ENCODE results near the gene CELSR1.

CELSR1 gene

DNA sequence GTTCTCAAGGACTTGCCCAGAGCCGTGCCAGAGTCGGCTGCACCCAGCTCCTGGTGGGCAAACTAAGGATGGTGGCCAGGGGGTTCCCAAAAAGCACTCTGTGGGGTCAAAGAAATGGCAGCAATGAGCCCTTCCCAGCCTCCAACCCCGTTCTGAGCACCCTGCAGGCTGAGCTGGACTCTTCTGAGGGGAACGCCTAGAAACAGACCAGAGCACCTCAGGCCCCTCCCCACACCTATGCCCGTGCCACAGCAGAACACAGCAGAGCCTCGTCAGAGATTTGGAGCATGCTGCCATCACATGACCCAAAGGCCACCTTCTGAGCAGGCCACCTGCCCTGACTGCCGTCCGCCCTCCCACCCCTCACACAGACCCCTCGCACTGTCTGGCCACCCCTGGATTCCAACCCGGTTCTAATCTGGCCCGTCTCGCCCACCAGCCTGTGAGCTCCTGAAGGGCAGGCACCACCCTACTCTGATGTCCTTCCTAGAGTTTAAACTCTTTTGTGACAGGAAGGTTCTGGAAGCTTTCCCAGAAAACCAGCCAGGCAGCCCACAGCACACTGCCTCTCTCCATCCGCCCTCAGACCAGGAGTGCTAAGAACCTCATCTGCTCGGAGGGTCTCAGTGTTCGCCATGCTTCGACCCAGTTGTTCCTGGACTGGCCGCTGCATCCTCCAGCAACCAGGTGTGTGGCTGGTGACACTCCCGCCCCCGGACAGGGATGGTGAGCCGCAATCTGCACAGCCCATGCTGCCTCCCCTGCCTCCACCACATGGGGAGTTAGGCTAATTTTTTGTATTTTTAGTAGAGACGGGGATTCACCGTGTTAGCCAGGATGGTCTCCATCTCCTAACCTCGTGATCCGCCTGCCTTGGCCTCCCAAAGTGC, 97.6 kb downstream of the CELSR1 start:
- DNase-seq = no peak

DNA sequence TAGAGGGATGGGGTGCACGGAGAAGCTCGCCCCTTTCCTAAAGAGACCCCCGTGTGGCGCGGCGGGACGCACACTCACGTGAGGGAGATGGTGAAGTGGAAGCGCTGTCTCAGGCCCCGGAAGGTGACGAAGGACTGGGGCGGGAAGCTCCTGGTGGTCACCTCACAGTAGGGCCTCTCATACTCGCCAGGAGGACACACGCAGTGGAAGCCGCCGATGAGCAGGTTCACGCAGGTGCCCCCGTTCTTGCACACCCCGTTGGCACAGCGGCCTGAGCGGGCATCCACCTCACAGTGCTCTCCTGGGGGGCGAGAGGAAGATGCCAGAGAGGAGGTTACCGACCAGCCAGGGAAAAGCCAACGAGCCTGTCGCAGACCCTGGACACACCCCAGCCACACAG, 98.3 kb downstream of the CELSR1 start:
- no peak for DNase-seq

DNA sequence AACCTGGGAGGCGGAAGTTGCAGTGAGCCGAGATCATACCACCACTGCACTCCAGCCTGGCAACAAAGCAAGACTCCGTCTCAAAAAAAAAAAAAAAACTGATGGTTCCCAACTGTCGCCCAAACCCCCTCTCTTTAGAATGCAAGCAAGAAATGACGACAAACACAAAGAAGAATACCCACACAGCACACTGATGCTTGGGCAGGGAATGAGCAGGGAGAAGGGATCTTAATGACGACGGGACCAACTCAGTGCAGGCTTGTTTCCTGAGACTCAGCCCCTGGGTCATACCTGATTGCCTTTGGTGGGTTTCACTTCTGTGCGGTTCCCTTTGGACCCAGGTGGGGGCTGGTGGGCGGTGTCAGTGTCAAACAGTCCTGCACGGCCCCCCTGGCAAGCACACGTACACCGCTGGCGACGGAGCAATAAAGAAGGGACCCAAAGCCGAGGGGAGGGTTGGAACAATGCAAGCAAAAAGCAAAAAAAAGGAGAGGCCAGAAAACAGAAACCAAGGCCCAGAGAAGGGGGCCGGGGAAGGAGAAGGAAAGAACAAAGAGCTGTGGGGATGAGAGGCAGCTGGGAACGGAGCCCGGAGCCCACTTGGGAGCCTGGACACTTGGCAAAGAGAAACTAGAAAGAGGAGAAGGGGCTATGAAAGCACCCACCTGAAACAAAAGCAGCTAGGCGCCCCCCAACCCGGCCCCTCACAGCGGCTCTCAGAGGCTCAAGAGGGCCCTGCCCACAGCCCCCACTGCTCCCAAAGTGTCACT, 99.6 kb downstream of the CELSR1 start:
- DNase-seq = no peak

DNA sequence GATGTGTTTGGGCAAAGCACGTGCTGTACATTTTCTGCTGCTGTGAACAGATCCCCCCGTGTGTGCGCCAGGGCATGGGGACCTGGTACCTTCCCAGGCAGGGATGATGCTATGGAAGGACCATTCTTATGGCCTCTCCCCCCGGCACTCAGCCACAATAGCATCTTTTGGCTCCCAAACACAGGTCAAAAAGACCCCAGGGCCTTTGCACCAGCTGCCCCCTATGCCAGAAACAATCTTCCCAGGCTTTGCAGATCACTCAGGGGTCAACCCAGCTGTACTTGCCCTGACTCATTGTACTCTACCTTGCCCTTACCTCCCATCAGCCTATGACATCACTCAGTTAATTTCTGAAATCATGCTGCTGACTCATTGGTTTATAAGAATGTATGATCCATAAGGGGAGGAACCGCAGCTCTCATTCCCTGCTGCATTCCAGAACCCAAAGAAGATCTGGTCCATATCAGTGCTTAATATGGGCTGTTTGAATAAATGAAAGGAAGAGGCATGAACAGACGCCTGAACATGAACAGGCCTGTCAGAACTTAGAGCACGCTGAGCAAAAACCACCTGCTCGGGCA, 100.7 kb downstream of the CELSR1 start:
- DNase-seq = no peak

DNA sequence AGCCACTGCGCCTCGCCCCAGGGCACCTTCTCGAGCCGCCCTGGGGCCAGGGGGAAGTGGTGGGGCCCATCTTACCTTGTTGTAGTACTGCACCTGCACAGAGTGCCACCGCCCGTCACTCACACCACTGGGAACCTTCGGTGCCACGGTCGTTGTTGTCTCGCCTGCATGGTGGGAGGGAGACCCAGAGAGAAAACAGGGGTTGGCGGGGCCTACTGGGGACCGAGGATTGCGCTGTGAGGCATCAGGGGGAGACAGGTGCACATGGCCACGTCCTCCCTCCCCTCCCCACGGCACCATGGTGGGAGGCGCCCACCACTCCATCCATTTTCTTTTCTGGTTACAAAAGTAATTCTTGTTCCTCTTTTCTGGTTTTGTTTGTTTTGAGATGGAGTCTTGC, 104.1 kb downstream of the CELSR1 start:
- no peak for DNase-seq

DNA sequence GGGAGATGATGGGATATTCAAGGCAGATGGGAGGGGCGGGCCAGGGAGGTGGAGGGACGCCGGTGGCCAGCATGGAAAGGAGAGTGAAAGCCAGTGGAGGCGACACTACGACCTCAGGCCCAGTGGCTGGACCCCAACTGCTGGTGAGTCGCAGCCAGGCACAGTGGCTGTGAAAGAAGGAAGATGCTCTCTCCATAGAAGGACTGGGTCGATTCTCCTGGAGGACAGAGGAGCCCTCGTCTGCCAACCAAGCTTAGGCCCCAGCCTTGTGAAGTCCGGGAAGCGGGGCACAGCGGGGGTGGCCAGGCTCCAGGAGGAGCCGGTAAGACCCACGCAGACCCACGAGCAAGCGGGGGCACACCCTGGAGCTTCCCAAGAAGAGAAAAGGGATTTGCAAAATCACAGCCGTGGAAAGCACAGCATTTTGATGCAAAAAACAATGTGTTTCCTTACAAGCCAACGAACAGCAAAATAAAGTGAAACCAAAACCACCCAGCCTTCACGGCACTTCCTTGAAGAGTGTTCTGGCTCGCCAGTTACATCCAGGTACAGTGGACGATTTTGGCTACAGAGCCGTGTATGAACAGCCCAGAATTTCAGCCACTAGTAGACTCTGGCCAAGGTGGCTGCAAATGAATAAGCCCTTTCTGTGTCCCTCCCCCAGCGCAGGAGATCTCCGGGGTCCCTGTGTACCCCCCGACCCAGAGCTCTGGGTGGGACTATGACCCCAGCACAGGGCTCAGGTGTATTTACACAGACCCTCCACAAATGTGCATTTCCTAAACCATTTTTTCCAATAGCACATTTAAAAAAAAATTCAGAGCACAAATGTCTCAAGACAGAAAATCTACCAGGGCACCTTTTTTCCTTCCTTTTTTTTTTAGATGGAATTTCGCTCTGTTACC, 105.0 kb downstream of the CELSR1 start:
- peak; percentile 32 for DNase-seq

DNA sequence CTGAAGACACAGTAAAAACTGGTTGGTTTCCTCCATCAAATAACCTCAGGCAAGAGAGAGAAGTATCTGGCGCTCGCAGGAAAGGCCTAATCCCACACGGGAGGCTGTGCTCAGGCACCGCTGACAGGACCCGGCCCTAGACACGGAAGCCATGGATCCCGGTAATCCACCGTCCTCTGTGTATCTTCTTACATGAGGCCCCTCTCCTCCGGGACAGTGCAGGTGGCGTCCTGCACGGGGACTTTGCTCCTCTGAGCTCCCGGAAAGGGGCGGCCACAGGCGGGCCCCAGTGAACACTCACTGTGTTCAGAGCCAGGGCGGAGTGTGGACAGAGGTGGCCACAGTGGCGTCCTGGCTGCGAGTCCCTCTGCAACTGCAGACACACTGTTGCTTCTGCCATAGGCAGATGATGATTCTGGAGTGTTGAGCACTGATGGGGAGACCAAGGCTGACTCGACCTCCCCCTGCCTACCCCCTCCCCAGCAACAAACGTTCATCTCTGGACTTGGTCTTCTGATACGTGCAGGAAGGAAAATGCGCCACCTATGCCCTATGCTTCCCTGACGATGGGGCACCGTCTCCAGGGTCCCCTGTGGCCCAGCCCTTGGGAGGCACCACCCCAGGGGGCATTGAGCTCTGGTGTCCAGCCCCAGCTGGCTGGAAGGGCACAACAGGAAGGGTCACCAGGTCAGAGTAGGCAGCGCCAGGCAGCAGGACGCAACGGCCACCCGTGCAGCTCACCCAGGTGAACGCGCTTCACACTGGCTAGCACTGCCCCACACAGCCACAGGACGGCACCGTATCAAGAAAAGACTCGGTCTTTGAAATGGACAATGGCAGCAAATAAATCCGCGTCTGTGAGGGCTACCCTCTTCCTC, 106.2 kb downstream of the CELSR1 start:
- no peak for DNase-seq

DNA sequence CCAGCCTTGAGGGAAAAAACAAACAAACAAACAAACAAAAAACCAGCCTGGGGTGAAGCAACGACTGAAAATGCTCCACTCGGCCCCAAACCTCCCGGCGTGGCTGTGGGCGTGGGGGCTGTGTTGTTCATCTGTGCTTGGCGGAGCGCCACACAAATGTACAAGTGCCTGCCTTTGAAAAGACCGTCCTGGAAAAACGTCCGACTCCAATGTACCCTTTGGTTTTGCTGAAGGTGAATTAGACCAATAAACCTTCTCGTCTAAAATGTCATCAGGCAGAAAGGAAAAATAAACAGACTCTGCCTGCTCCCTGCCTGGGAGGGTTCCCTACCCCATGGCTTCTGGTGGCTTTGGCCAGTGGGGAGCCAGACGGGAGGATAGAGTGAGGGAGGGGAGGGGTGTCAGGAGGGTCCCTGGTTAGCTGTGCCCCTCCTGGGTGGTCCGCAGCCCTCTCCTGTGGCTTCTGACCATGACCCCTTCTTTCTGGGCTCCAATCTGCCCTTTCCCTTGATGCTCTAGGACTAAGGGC, 108.0 kb downstream of the CELSR1 start:
- no peak for DNase-seq

DNA sequence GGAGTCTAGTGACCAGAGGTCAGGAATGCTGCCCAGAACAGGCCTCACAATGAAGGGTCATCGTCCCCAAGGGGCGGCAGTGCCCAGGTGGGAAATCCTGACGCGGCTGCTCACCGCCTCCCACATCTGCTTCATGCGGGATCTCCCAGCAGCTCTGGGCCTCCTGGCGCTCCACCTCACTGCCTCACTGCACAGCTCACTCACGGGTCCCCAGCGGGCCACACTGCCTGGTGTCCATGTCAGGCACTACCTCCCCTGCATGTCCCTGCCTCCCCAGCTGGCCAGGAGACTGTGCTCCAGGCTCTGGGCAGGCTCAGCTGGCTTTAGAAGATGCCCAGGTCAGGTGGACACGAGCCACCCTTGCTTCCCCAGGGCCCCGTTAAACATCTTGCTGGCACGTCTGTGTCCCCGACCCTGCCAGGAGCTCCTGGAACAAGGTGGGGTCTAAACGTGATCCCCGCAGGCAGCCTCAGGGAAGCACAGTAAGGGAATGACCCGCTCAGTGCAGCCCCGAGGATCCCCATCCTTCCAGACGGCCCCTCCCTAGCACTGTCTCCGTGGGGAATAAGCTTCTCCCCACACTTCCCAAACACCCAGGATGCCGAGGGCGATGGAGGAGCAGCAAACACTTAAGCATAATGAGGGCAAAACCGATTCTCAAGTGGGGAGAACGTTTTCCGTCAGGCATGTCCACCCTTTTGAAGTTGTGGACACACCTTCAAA, 108.7 kb downstream of the CELSR1 start:
- DNase-seq = no peak

DNA sequence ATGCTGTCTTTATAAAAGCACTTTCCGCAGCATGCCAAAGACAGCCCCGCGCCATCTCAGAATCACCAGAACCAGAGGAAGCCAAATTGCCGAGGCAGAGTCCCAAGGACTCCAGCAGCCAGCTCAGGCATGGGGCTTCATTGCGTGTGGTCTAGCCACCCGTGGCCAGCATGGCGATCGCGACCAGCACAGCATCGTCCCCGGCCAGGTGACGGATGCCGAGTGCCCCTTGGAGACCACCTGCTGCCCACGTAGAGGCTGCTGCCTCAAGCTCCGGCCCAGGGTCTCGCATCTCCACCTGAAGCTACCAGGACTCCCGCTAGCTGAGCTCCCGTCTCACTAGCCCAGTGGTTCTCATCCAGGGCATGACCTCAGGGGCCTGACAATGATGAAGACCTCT, 109.2 kb downstream of the CELSR1 start:
- DNase-seq = no peak

DNA sequence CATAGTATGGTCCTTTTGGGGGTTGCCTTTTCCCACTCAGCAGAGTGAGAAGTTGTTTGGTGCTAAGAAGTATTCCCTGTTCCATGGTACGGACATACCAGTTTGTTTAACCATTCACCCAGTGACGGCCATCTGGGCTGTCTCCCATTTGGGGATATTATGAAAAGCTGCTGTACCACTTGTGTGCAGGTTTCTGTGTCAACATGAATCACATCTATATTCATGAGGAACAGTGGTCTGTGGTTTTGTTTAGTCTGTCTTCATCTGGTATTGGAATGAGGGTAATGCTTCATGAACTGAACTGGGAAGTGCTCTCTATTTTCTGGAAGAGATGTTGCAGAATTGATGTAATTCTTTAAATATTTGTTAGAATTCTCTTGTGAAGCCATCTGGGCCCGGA, 112.4 kb downstream of the CELSR1 start:
- DNase-seq = no peak

DNA sequence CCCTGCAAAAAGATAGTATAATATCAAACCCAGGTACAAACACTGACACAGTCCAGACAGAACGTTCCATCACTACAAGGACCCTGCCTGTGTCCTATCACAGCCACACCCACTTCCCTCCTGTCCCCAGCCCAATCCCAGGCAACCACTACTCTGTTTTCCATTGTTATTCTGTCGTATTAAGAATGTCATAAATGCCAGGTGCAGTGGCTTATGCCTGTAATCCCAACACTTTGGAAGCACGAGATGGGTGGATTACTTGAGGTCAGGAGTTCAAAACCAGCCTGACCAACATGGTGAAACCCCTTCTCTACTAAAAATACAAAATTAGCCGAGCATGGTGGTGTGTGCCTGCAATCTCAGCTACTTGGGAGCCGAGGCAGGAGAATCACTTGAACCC, 112.9 kb downstream of the CELSR1 start:
- no peak for DNase-seq

DNA sequence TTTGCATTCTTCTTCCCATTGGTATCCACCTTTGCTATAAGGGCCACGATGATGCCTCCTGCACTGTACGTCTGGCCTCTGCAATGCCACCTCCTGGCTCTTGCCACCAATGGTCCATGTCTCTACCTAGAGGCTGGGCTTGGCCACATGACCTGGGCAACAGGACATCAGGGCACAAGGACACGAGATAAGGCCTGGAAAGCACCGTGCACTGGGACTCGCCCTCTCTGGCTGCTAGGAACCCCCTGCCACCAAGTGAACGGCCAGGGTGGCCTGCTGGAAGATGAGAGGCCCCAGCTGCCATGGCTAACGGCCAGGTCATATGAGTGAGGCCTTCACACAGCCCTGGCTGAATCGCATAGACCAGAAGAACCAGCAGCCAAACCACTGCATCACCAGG, 114.5 kb downstream of the CELSR1 start:
- no peak for DNase-seq

DNA sequence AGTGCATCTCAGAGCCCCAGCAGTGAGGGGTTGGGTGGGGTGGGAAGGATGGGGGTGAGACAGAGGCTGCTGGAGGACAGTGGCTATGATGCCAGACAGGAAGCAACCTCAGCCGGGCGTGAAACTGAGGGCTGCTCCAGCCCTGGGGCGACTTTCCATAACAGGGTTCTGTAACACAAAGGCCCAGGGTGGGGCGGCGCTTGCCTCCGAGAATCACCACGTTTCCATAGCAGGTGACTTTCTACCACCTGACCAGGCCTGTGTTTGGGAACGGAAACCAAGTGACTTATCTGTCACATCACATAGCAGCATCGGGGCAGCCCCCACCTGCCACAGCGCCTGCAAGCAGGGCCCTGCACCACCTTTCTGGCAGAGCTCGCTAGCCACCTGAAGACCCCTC, 116.2 kb downstream of the CELSR1 start:
- no peak for DNase-seq

DNA sequence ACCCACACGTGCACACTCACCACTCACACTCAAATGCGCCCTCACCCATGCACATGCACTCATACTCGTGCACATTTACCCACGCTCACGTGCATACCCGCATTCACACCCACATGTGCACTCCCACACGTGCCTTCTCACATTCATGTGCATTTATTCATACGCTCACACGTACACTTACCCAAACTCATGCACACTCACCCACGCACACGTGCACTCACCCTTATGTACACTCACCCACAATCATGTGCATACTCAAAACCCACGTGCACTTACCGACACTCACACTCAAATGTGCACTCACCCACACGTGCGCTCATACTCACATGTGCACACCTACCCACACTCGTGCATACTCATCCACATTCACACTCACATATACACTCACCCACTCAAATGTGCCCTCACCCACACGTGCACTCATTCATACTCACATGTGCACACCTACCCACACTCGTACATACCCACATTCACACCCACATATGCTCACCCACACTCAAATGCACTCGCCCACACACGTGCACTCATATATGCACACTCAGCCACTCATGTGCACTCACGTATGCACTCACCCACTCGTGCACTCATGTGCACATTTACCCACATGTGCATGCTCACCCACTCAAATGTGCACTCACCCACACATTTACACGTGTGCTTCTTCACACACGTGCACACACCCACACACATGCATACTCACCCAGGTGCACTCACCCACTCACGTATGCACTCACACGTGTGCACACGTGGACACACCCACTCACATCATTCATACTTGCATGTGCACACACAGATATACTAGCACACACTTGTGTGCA, 117.5 kb downstream of the CELSR1 start:
- DNase-seq = no peak

DNA sequence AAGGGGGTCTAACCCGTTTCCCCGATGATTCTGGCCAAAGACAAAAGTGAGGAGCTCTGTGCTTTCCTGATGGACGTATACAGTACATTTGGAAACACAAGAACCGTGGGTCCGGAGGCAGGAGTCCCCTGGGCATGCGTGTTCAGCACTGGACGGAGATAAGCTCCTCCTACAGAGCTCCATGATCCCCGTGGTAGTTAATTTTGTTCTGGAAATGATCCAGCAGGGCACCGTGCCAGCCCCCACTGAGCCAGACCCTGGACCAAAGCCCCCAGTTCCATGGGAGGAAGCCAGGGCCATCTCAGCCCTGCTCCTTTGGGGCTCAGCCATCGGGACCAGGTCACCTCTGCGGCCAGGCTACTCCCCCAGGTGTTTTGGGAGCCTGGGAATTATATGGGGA, 118.6 kb downstream of the CELSR1 start:
- DNase-seq = no peak

DNA sequence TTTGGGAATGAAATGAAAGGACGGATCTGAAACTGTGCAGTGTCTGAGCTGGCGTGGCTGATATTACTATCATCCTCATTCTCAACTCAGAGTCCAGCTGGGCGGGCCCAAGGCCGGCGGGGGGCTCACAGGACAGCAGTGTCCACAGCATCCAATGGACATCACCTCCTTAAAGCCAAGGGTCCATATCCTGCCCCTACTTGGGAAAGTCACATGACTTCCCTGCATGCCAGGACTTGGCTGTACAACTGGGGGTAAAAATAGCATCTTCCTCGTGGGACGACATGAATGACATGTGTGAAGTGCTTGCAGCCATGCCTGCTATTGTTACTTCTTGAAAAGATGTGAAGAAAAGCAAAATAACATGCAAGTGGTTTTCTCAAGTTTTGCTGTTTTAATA, 119.7 kb downstream of the CELSR1 start:
- DNase-seq = no peak

DNA sequence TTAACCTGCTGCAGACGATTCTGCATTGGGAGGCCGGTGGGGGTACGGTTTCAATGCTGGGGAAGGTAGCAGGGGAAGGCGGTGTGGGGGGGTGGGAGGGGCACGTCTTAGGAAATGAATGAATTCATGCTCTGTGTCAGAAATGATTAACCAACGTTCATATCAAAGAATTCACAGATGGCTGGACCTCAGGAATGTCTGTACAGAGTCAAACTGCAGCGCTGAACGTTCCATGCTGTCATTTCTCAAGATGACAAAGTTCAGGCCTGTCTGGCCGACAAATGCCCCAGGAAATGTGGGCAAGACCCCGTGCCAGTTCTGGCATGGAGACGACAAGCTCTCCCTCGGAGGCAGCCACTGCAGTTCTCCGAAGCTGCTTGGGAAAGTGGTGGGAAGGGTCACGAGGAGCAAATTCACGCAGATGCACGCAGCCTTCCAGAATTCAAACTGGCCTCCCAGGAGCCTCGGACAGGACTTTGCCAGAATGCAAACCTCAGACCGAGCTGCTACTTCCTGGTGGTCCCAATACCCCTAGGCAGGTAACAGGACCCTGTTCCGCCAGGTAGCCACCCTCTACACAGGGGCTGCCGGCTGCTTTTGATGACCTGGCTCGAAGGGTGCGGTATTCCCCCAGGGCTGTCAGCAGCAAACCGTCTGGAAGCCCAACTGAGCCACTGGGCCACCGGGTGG, 120.4 kb downstream of the CELSR1 start:
- DNase-seq = no peak

DNA sequence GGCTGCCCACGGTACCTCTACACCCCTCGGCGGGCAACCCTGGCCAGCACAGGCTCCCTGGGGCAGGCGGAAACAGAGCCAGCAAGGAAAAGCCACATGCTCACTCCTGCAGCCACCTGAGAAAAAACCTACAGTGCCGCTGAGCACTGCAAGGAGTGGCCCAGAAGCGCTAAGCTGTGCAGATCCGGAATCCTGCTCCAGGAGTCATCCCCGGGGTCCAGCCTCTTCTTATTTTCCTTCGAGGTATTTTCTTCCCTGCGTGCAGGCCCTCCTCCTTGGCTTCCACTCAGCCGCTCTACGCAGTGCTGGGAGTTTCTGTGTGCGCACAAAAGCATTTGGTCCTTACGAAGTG, 120.9 kb downstream of the CELSR1 start:
- DNase-seq = no peak
